HEK293 (cell line): ENCODE data around the gene CNTRL.

ENCODE experiments used
- CTCF ChIA-PET: fragments of 350-600 bp; formaldehyde crosslinking; extraction: SDS; loops from one replicate; lab custom pipeline; 2021; ENCODE audit warnings: antibody characterized with exemption; lab: Yijun Ruan, JAX
- POLR2A ChIA-PET: fragments of 300-600 bp; formaldehyde crosslinking; extraction: SDS; loops from one replicate; lab custom pipeline; 2020; ENCODE audit warnings: antibody characterized with exemption, inconsistent platforms; lab: Yijun Ruan, JAX
- H3K27ac ChIP-seq: fragments of 200-500 bp; sonication (Bioruptor generic); 2 replicates; pipeline ENCODE4 v1.5.1; 2014; ENCODE audit warnings: low read depth, low read length, control low read depth, inconsistent platforms; ENCODE audit errors: extremely low read depth
- H3K36me3 ChIP-seq, 2 experiments: fragments of 200-500 bp in 1 of 2; sonication (Bioruptor generic) in 1 of 2; 1 replicate in 1 of 2; 2 replicates in 1 of 2; pipeline ENCODE4 v1.5.1; 2014 to 2017; ENCODE audit warnings: inconsistent platforms in 2 of 2, low read length in 2 of 2; ENCODE audit not compliant: control insufficient read depth in 2 of 2, insufficient read depth in 1 of 2
- H3K4me1 ChIP-seq: fragments of 200-500 bp; sonication (Bioruptor generic); 2 replicates; pipeline ENCODE4 v1.5.1; 2014; ENCODE audit warnings: mild to moderate bottlenecking, low read length, inconsistent platforms; ENCODE audit not compliant: control insufficient read depth, insufficient read depth
- H3K4me3 ChIP-seq: 2 replicates; pipeline ENCODE4 v1.5.1; 2011; ENCODE audit warnings: low read depth, mild to moderate bottlenecking, control low read depth, low read length, moderate library complexity
- H3K9me3 ChIP-seq: fragments of 200-500 bp; sonication (Bioruptor generic); 2 replicates; pipeline ENCODE4 v1.5.1; 2014; ENCODE audit warnings: low read depth, low read length, inconsistent platforms; ENCODE audit not compliant: control insufficient read depth, insufficient read depth
- GLI4 ChIP-seq: fragments of 450-650 bp; formaldehyde crosslinking; IDR thresholded peaks from 2 replicates; pipeline ENCODE4 v1.5.1; 2016; ENCODE audit warnings: missing biosample characterization, missing genetic modification characterization
- HOXA7 ChIP-seq: sonication (generic); formaldehyde crosslinking; IDR thresholded peaks from 2 replicates; pipeline ENCODE4 v1.8.1; 2022; ENCODE audit warnings: missing genetic modification reagents, borderline replicate concordance
- OVOL3 ChIP-seq: fragments of 450-650 bp; formaldehyde crosslinking; IDR thresholded peaks from 2 replicates; pipeline ENCODE4 v1.5.1; 2016; ENCODE audit warnings: missing biosample characterization, missing genetic modification characterization
- PRDM1 ChIP-seq: fragments of 450-650 bp; formaldehyde crosslinking; IDR thresholded peaks from 2 replicates; pipeline ENCODE4; 2016; ENCODE audit warnings: missing biosample characterization, missing genetic modification characterization
- RBAK ChIP-seq: fragments of 450-650 bp; formaldehyde crosslinking; IDR thresholded peaks from 2 replicates; pipeline ENCODE4 v1.5.1; 2016; ENCODE audit warnings: missing biosample characterization, missing genetic modification characterization
- SCRT2 ChIP-seq: fragments of 450-650 bp; formaldehyde crosslinking; IDR thresholded peaks from 2 replicates; pipeline ENCODE4 v1.5.1; 2016; ENCODE audit warnings: missing biosample characterization, missing genetic modification characterization
- SP7 ChIP-seq: fragments of 450-650 bp; formaldehyde crosslinking; IDR thresholded peaks from 2 replicates; pipeline ENCODE4 v1.5.1; 2016; ENCODE audit warnings: missing biosample characterization, missing genetic modification characterization
- YY2 ChIP-seq: fragments of 450-650 bp; formaldehyde crosslinking; IDR thresholded peaks from 2 replicates; pipeline ENCODE4 v1.5.1; 2016; ENCODE audit warnings: missing biosample characterization, missing genetic modification characterization
- ZBTB20 ChIP-seq: fragments of 450-650 bp; formaldehyde crosslinking; IDR thresholded peaks from 2 replicates; pipeline ENCODE4 v1.5.1; 2016; ENCODE audit warnings: missing biosample characterization, missing genetic modification characterization
- ZIC2 ChIP-seq: fragments of 450-650 bp; formaldehyde crosslinking; IDR thresholded peaks from 2 replicates; pipeline ENCODE4 v1.5.1; 2016; ENCODE audit warnings: missing biosample characterization, missing genetic modification characterization
- ZNF2 ChIP-seq: fragments of 450-650 bp; formaldehyde crosslinking; IDR thresholded peaks from 2 replicates; pipeline ENCODE4 v1.5.1; 2016; ENCODE audit warnings: missing biosample characterization, missing genetic modification characterization
- ZNF214 ChIP-seq: fragments of 450-650 bp; formaldehyde crosslinking; IDR thresholded peaks from 2 replicates; pipeline ENCODE4 v1.5.1; 2017; ENCODE audit warnings: missing biosample characterization, mild to moderate bottlenecking, missing genetic modification characterization, borderline replicate concordance
- ZNF324 ChIP-seq: fragments of 450-650 bp; formaldehyde crosslinking; IDR thresholded peaks from 2 replicates; pipeline ENCODE4 v1.5.1; 2016; ENCODE audit warnings: missing biosample characterization, missing genetic modification characterization
- ZNF560 ChIP-seq: fragments of 450-650 bp; formaldehyde crosslinking; IDR thresholded peaks from 2 replicates; pipeline ENCODE4 v1.5.1; 2017; ENCODE audit warnings: missing biosample characterization, missing genetic modification characterization, borderline replicate concordance
- ZNF596 ChIP-seq: fragments of 450-650 bp; IDR thresholded peaks from 2 replicates; pipeline ENCODE4 v1.5.0; 2018; ENCODE audit warnings: missing biosample characterization, mild to moderate bottlenecking, missing genetic modification characterization, moderate library complexity
- ZNF624 ChIP-seq: fragments of 450-650 bp; formaldehyde crosslinking; IDR thresholded peaks from 2 replicates; pipeline ENCODE4 v1.5.1; 2017; ENCODE audit warnings: missing biosample characterization, missing genetic modification characterization
- ZNF792 ChIP-seq: fragments of 450-650 bp; formaldehyde crosslinking; IDR thresholded peaks from 2 replicates; pipeline ENCODE4 v1.5.1; 2016; ENCODE audit warnings: missing biosample characterization, missing genetic modification characterization
- ZNF843 ChIP-seq: fragments of 450-650 bp; formaldehyde crosslinking; IDR thresholded peaks from 2 replicates; pipeline ENCODE4 v1.5.1; 2016; ENCODE audit warnings: missing biosample characterization, missing genetic modification characterization
- ZXDB ChIP-seq: fragments of 450-650 bp; formaldehyde crosslinking; IDR thresholded peaks from 2 replicates; pipeline ENCODE4 v1.5.1; 2016; ENCODE audit warnings: missing biosample characterization, missing genetic modification characterization
- TF ChIP-seq, protein P1 (sequence below): fragments of 450-650 bp; formaldehyde crosslinking; IDR thresholded peaks from 2 replicates; pipeline ENCODE4 v1.5.1; 2017; ENCODE audit warnings: missing biosample characterization, missing genetic modification characterization
- TF ChIP-seq, protein P2 (sequence below): fragments of 450-650 bp; formaldehyde crosslinking; IDR thresholded peaks from 2 replicates; pipeline ENCODE4 v1.5.1; 2017; ENCODE audit warnings: missing biosample characterization, missing genetic modification characterization
- TF ChIP-seq, protein P3 (sequence below): fragments of 450-650 bp; formaldehyde crosslinking; IDR thresholded peaks from 2 replicates; pipeline ENCODE4 v1.5.1; 2017; ENCODE audit warnings: missing biosample characterization, missing genetic modification characterization
- TF ChIP-seq, protein P4 (sequence below): fragments of 450-650 bp; formaldehyde crosslinking; IDR thresholded peaks from 2 replicates; pipeline ENCODE4 v1.5.1; 2016; ENCODE audit warnings: missing biosample characterization, missing genetic modification characterization, borderline replicate concordance
- TF ChIP-seq, protein P5 (sequence below): fragments of 450-650 bp; formaldehyde crosslinking; IDR thresholded peaks from 2 replicates; pipeline ENCODE4 v1.5.1; 2017; ENCODE audit warnings: missing biosample characterization, missing genetic modification characterization

CNTRL gene

DNA sequence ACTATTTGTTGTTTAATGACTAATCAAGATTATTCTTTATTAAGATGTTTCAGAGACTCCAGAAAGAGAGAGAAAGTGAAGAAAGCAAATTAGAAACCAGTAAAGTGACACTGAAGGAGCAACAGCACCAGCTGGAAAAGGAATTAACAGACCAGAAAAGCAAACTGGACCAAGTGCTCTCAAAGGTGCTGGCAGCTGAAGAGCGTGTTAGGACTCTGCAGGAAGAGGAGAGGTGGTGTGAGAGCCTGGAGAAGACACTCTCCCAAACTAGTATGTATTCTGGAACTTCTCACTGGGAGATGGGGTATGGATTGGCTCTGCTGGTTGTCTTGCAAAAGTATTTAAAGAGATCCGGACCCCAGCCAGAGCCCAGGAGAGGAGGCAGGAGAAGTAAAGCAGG lies 93.3 kb downstream of the CNTRL start:
- no peaks in the 10 kb centered on the region for H3K4me1 ChIP-seq
- no peak for TF ChIP-seq ZNF596 (tag by site-specific recombination)
- no peak for TF ChIP-seq RBAK (tag by site-specific recombination)
- no peak for TF ChIP-seq ZNF792 (tag by site-specific recombination)
- TF ChIP-seq ZNF2 (tag by site-specific recombination): no peak
- no peak for TF ChIP-seq ZNF843 (tag by site-specific recombination)
- TF ChIP-seq ZNF624: no peak
- TF ChIP-seq YY2 (tag by site-specific recombination): no peak
- TF ChIP-seq, protein P1, sequence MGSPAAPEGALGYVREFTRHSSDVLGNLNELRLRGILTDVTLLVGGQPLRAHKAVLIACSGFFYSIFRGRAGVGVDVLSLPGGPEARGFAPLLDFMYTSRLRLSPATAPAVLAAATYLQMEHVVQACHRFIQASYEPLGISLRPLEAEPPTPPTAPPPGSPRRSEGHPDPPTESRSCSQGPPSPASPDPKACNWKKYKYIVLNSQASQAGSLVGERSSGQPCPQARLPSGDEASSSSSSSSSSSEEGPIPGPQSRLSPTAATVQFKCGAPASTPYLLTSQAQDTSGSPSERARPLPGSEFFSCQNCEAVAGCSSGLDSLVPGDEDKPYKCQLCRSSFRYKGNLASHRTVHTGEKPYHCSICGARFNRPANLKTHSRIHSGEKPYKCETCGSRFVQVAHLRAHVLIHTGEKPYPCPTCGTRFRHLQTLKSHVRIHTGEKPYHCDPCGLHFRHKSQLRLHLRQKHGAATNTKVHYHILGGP: no peak
- no peak for TF ChIP-seq ZNF560 (tag by site-specific recombination)
- ChIA-PET POLR2A (no interaction called here), CTCF (interaction anchor here (0.7 kb wide), 1 partner anchor 183 kb away, joined by 5 read pairs; no protein-coding TSS in a partner anchor)
- H3K4me3 ChIP-seq: no peak overlapping the region
- H3K36me3 ChIP-seq: peaks cover 0 to 64% of the 10 kb centered on the region in 2 experiments
- no peak overlapping the region for H3K27ac ChIP-seq
- no peaks in the 10 kb centered on the region for H3K9me3 ChIP-seq

DNA sequence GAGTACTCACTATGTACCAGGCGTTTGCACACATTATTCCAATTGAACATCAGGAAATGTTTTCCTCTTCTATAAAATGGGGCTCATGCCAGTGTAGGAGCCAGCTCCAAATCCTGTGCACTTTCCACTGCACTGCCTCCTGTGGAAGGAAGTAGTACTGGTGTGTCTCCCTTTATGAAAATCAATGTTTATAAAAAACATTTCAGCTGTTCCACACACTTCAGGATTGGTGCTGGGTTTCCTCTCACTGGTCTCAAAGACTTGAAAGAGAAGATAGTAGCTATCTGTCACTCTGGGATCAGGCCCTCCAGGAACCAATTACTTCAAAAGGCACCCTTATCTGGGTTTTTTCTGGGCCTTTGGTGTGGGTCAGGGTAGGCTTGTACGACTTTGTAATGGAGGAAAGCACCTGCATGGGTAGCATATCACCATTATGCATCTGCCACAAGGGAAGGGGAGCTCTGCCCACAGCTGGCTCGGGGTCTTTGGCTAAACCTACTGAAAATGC lies 94.4 kb downstream of the CNTRL start:
- CTCF ChIA-PET: interaction anchor here (0.6 to 1.4 kb wide), 7 partner anchors 11 to 235 kb away, joined by 3 to 6 read pairs (median 4); no protein-coding TSS in a partner anchor
- POLR2A ChIA-PET: no interaction called here
- peaks cover 4 to 72% of the 10 kb centered on the region in 2 experiments for H3K36me3 ChIP-seq

DNA sequence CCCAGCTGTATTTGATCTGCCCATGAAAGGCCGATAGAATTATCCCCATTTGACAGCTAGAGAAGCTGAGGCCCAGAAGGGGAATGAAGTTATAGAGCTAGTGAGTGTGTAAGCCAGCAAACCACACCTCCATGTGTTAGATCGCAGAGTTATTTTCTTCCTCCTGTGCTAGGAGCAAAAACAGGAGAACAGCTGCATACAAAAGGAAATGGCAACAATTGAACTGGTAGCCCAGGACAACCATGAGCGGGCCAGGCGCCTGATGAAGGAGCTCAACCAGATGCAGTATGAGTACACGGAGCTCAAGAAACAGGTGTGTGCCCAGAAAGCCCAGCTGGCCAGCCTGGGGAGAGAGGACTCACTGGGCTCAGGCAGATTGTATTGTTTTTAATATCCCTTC lies 96.5 kb downstream of the CNTRL start:
- Histone ChIP-seq H3K36me3 (peaks cover 4 to 76% of the 10 kb centered on the region in 2 experiments), H3K4me3 (no peak overlapping the region), H3K4me1 (no peaks in the 10 kb centered on the region), H3K27ac (no peak overlapping the region), H3K9me3 (no peaks in the 10 kb centered on the region)
- ChIA-PET CTCF (interaction anchor here (0.5 to 1.6 kb wide), 6 partner anchors 11 to 192 kb away, joined by 3 to 4 read pairs (median 3); no protein-coding TSS in a partner anchor), POLR2A (no interaction called here)
- TF ChIP-seq, protein P2, sequence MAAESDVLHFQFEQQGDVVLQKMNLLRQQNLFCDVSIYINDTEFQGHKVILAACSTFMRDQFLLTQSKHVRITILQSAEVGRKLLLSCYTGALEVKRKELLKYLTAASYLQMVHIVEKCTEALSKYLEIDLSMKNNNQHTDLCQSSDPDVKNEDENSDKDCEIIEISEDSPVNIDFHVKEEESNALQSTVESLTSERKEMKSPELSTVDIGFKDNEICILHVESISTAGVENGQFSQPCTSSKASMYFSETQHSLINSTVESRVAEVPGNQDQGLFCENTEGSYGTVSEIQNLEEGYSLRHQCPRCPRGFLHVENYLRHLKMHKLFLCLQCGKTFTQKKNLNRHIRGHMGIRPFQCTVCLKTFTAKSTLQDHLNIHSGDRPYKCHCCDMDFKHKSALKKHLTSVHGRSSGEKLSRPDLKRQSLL: no peak
- TF ChIP-seq, protein P3, sequence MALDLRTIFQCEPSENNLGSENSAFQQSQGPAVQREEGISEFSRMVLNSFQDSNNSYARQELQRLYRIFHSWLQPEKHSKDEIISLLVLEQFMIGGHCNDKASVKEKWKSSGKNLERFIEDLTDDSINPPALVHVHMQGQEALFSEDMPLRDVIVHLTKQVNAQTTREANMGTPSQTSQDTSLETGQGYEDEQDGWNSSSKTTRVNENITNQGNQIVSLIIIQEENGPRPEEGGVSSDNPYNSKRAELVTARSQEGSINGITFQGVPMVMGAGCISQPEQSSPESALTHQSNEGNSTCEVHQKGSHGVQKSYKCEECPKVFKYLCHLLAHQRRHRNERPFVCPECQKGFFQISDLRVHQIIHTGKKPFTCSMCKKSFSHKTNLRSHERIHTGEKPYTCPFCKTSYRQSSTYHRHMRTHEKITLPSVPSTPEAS: no peak
- TF ChIP-seq, protein P4, sequence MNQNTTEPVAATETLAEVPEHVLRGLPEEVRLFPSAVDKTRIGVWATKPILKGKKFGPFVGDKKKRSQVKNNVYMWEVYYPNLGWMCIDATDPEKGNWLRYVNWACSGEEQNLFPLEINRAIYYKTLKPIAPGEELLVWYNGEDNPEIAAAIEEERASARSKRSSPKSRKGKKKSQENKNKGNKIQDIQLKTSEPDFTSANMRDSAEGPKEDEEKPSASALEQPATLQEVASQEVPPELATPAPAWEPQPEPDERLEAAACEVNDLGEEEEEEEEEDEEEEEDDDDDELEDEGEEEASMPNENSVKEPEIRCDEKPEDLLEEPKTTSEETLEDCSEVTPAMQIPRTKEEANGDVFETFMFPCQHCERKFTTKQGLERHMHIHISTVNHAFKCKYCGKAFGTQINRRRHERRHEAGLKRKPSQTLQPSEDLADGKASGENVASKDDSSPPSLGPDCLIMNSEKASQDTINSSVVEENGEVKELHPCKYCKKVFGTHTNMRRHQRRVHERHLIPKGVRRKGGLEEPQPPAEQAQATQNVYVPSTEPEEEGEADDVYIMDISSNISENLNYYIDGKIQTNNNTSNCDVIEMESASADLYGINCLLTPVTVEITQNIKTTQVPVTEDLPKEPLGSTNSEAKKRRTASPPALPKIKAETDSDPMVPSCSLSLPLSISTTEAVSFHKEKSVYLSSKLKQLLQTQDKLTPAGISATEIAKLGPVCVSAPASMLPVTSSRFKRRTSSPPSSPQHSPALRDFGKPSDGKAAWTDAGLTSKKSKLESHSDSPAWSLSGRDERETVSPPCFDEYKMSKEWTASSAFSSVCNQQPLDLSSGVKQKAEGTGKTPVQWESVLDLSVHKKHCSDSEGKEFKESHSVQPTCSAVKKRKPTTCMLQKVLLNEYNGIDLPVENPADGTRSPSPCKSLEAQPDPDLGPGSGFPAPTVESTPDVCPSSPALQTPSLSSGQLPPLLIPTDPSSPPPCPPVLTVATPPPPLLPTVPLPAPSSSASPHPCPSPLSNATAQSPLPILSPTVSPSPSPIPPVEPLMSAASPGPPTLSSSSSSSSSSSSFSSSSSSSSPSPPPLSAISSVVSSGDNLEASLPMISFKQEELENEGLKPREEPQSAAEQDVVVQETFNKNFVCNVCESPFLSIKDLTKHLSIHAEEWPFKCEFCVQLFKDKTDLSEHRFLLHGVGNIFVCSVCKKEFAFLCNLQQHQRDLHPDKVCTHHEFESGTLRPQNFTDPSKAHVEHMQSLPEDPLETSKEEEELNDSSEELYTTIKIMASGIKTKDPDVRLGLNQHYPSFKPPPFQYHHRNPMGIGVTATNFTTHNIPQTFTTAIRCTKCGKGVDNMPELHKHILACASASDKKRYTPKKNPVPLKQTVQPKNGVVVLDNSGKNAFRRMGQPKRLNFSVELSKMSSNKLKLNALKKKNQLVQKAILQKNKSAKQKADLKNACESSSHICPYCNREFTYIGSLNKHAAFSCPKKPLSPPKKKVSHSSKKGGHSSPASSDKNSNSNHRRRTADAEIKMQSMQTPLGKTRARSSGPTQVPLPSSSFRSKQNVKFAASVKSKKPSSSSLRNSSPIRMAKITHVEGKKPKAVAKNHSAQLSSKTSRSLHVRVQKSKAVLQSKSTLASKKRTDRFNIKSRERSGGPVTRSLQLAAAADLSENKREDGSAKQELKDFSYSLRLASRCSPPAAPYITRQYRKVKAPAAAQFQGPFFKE (tag by site-specific recombination): no peak
- TF ChIP-seq ZBTB20 (tag by site-specific recombination): no peak
- no peak for TF ChIP-seq OVOL3
- TF ChIP-seq ZNF214 (tag by site-specific recombination): no peak

More for the DNA sequence above, 94.4 kb downstream of the CNTRL start:
- no peaks in the 10 kb centered on the region for H3K9me3 ChIP-seq
- no peak overlapping the region for H3K4me3 ChIP-seq
- H3K4me1 ChIP-seq: no peaks in the 10 kb centered on the region
- TF ChIP-seq HOXA7 (CRISPR knock-in tag): no peak
- no peak for TF ChIP-seq SP7
- TF ChIP-seq ZXDB: no peak
- TF ChIP-seq PRDM1 (tag by site-specific recombination): no peak
- no peak for TF ChIP-seq ZIC2
- TF ChIP-seq GLI4: no peak
- TF ChIP-seq SCRT2 (tag by site-specific recombination): no peak
- TF ChIP-seq, protein P5, sequence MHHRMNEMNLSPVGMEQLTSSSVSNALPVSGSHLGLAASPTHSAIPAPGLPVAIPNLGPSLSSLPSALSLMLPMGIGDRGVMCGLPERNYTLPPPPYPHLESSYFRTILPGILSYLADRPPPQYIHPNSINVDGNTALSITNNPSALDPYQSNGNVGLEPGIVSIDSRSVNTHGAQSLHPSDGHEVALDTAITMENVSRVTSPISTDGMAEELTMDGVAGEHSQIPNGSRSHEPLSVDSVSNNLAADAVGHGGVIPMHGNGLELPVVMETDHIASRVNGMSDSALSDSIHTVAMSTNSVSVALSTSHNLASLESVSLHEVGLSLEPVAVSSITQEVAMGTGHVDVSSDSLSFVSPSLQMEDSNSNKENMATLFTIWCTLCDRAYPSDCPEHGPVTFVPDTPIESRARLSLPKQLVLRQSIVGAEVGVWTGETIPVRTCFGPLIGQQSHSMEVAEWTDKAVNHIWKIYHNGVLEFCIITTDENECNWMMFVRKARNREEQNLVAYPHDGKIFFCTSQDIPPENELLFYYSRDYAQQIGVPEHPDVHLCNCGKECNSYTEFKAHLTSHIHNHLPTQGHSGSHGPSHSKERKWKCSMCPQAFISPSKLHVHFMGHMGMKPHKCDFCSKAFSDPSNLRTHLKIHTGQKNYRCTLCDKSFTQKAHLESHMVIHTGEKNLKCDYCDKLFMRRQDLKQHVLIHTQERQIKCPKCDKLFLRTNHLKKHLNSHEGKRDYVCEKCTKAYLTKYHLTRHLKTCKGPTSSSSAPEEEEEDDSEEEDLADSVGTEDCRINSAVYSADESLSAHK (tag by site-specific recombination): no peak
- no peak for TF ChIP-seq ZNF324 (tag by site-specific recombination)
- no peak overlapping the region for H3K27ac ChIP-seq
